Keratinocyte (primary cell): ENCODE data around the gene GDPD1.

ENCODE experiments used
- EZH2 ChIP-seq: IDR thresholded peaks from one replicate; pipeline ENCODE4 v1.6.1; 2012; ENCODE audit warnings: inconsistent platforms, mild to moderate bottlenecking, low read length, moderate library complexity
- TF ChIP-seq, protein P1 (sequence below), 3 experiments: IDR thresholded peaks in 1 of 3; conservative IDR thresholded peaks in 1 of 3; optimal IDR thresholded peaks in 1 of 3; 2 replicates in 2 of 3; 3 replicates in 1 of 3; pipeline versions ENCODE3 to v1.5.1; 2011; ENCODE audit warnings: low read length in 3 of 3, mild to moderate bottlenecking in 3 of 3, moderate library complexity in 2 of 3, control low read depth in 1 of 3, inconsistent platforms in 1 of 3; ENCODE audit not compliant: insufficient read depth in 2 of 3; ENCODE audit errors: extremely low read depth in 1 of 3

DNA sequence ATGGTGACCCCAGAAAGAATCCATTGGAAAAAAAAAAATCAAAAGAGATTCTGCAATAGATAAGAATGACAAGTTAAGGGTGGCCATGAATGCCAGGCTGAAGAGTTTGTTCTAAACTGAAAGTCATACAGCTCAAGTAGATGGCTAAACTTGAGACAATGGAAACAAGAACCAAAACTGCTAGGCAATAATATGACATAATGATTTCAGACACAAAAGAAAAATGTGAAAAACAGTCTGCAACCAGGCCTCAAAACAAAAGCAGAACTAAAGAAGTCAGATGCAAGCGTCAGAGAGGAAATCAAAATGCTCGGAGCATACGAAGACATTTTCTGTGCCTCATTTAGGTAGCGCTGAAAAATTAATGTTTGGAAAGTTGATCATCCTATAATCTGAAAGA is 56.7 kb downstream of the GDPD1 start:
- TF ChIP-seq, protein P1, sequence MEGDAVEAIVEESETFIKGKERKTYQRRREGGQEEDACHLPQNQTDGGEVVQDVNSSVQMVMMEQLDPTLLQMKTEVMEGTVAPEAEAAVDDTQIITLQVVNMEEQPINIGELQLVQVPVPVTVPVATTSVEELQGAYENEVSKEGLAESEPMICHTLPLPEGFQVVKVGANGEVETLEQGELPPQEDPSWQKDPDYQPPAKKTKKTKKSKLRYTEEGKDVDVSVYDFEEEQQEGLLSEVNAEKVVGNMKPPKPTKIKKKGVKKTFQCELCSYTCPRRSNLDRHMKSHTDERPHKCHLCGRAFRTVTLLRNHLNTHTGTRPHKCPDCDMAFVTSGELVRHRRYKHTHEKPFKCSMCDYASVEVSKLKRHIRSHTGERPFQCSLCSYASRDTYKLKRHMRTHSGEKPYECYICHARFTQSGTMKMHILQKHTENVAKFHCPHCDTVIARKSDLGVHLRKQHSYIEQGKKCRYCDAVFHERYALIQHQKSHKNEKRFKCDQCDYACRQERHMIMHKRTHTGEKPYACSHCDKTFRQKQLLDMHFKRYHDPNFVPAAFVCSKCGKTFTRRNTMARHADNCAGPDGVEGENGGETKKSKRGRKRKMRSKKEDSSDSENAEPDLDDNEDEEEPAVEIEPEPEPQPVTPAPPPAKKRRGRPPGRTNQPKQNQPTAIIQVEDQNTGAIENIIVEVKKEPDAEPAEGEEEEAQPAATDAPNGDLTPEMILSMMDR (optimal IDR thresholded peaks at IDR 0.05 in 1 of 3, IDR thresholded peaks at IDR 0.05 in 1 of 3, conservative IDR thresholded peaks at IDR 0.05 in 1 of 3; ENCODE audit: extremely low read depth in 1 of 3, insufficient read depth in 2 of 3, low read length in 3 of 3), result no peak
- TF ChIP-seq EZH2, result no peak
